Measurements from ENCODE around the gene ZNF554. TPM values are rescaled to one million over a fixed set of nuclear protein-coding genes. Genes with fewer than 3 reads are reported as not detected.

Gene ZNF554
- total RNA-seq, 1 donor from 2014 or later = 6.9 TPM

DNA sequence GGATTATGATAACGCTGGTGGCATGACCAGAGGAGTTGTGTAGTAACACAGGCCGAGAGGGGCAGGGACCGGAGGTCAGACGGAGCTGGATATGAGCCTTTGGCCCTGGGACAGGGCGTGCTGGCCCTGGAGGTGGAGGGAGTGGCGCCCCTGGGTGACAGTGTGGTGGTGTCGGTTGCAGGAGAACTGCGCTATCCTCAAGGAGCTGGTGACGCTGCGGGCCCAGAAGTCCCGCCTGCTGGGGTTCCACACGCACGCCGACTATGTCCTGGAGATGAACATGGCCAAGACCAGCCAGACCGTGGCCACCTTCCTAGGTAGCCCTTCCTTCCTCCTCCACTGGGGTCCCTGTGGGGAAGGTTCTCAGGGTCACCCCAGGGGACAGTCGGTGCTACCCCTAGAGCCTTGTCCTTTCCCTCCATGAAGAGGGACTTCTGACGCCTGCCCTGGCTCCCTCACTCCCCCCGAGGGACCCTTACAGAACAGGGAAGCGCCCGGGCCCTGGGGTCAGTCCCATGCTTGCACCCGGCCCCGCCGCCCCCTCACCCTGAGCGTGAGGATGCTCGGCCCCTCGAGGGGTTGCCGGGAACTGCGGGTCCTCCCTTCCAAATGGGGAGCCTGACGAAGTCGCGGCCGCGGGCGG, 12.8 kb upstream of the ZNF554 start:
- H3K9me3 ChIP-seq = no peaks in the 10 kb centered on the region
- no peak overlapping the region for H3K27ac ChIP-seq
- peaks cover 0 to 38% of the 10 kb centered on the region in 2 donors for H3K36me3 ChIP-seq
- TF ChIP-seq POLR2AphosphoS5 (IDR thresholded peaks at IDR 0.05; ENCODE audit: insufficient read depth in 1 of 2, low read depth in 1 of 2) = no peak
- TF ChIP-seq CTCF (IDR thresholded peaks at IDR 0.05) = no peak
- TF ChIP-seq POLR2A (IDR thresholded peaks at IDR 0.05) = no peak
- no peaks in the 10 kb centered on the region for H3K4me1 ChIP-seq
- H3K27me3 ChIP-seq = no peaks in the 10 kb centered on the region
- intact Hi-C loops (cut with DNase I) = no loop called here
- no peak for DNase-seq (ENCODE audit: extremely low spot score in 2 of 2)
- no peak overlapping the region for H3K4me3 ChIP-seq

GRCh38 chr19:2807379-2808128, 12.1 kb upstream of the ZNF554 start:
- no peaks in the 10 kb centered on the region for H3K9me3 ChIP-seq
- TF ChIP-seq POLR2AphosphoS5 (IDR thresholded peaks at IDR 0.05; ENCODE audit: insufficient read depth in 1 of 2, low read depth in 1 of 2) (no peak), POLR2A (IDR thresholded peaks at IDR 0.05) (no peak), CTCF (IDR thresholded peaks at IDR 0.05) (no peak)
- no peaks in the 10 kb centered on the region for H3K27me3 ChIP-seq
- H3K4me1 ChIP-seq = no peaks in the 10 kb centered on the region
- H3K36me3 ChIP-seq = peaks cover 0 to 38% of the 10 kb centered on the region in 2 donors
- DNase-seq (ENCODE audit: extremely low spot score in 2 of 2) = no peak
- no peak overlapping the region for H3K4me3 ChIP-seq
- no peak overlapping the region for H3K27ac ChIP-seq
- intact Hi-C loops (cut with DNase I) = no loop called here

GRCh38 chr19:2808129-2808941, 11.3 kb upstream of the ZNF554 start:
- TF ChIP-seq POLR2A (IDR thresholded peaks at IDR 0.05) = no peak
- no peak for TF ChIP-seq POLR2AphosphoS5 (IDR thresholded peaks at IDR 0.05; ENCODE audit: insufficient read depth in 1 of 2, low read depth in 1 of 2)
- no peak for TF ChIP-seq CTCF (IDR thresholded peaks at IDR 0.05)

GRCh38 chr19:2809387-2810140, 10.1 kb upstream of the ZNF554 start:
- H3K4me3 ChIP-seq = no peak overlapping the region
- H3K4me1 ChIP-seq = no peaks in the 10 kb centered on the region
- H3K27me3 ChIP-seq = no peaks in the 10 kb centered on the region
- H3K27ac ChIP-seq = no peak overlapping the region
- no peak for DNase-seq (ENCODE audit: extremely low spot score in 2 of 2)
- intact Hi-C loops (cut with DNase I) = no loop called here
- H3K36me3 ChIP-seq = peaks cover 0 to 35% of the 10 kb centered on the region in 2 donors
- H3K9me3 ChIP-seq = no peaks in the 10 kb centered on the region
- TF ChIP-seq POLR2AphosphoS5 (IDR thresholded peaks at IDR 0.05; ENCODE audit: insufficient read depth in 1 of 2, low read depth in 1 of 2) (no peak), POLR2A (IDR thresholded peaks at IDR 0.05) (no peak), CTCF (IDR thresholded peaks at IDR 0.05) (no peak)

More at GRCh38 chr19:2808129-2808941, 11.3 kb upstream of the ZNF554 start:
- intact Hi-C loops (cut with DNase I) = no loop called here
- no peaks in the 10 kb centered on the region for H3K9me3 ChIP-seq
- H3K4me3 ChIP-seq = no peak overlapping the region
- H3K4me1 ChIP-seq = no peaks in the 10 kb centered on the region
- no peaks in the 10 kb centered on the region for H3K27me3 ChIP-seq
- no peak for DNase-seq (ENCODE audit: extremely low spot score in 2 of 2)
- peaks cover 0 to 38% of the 10 kb centered on the region in 2 donors for H3K36me3 ChIP-seq
- H3K27ac ChIP-seq = no peak overlapping the region
